Left colon (tissue), 2 donors: Measurements from ENCODE around the gene TMEM52. TPM values are rescaled to one million over a fixed set of nuclear protein-coding genes. Genes with fewer than 3 reads are reported as not detected.

Source experiments
- ATAC-seq: fragments of 200-7000 bp; cut with Tn5 transposase; one replicate; pipeline ENCODE4 v1.9.1; 2020; ENCODE audit warnings: mild to moderate bottlenecking, moderate library complexity
- DNase-seq, 2 donors: peaks; one replicate each; pipeline ENCODE4 v3.0.0-alpha.2; 2020
- intact Hi-C, 2 donors: fragments of 100-400 bp; cut with DNase I in 1 of 2; cut with micrococcal nuclease in 1 of 2; formaldehyde crosslinking; loops; one replicate each; pipeline versions ENCODE4 v1.11.2 to v1.14.0; 2022; cut with DNase I, micrococcal nuclease
- long read RNA-seq: library from polyadenylated mRNA; unstranded; transcript quantifications from one replicate; pipeline ENCODE4 v2.0.0, GENCODE V29; 2021
- total RNA-seq, 2 donors: library from RNA; stranded (reverse); fragmentation: NEBNext Ultra II Directional; extraction: Animal tissue kit (Norgen Biotek cat#: 25700); gene quantifications; one replicate each; pipeline ENCODE4 v1.2.1, GENCODE V29; 2021
- donor health status: DM: no; HTN: no; CAD: no.
- donor health status: DM: yes; HTN: yes; CAD: no.

TMEM52 gene
- total RNA-seq = 1 to 10 TPM; 4.1 to 4.3 TPM
- long read RNA-seq, partial matches to known transcripts = 0 of 6 reads
- long read RNA-seq, other reads (novel, unspliced or antisense) = 1 of 6 reads

GRCh38 chr1:1918901-1919303 lies at the start of gene TMEM52:
Gene TMEM52 (minus strand): TSS chr1:1919279. CDS start chr1:1919265, 14 bp downstream.
- ATAC-seq (peak; percentile 38), DNase-seq (peak in 1 of 2 donors; percentile 83)
- intact Hi-C loops = no loop called here

GRCh38 chr1:1967879-1968278 lies 48.8 kb upstream of the TMEM52 start:
- intact Hi-C loops = loop anchor here in 1 of 2 donors (10.0 kb wide), 1 partner anchor 67 kb away; no protein-coding TSS in a partner anchor

DNA sequence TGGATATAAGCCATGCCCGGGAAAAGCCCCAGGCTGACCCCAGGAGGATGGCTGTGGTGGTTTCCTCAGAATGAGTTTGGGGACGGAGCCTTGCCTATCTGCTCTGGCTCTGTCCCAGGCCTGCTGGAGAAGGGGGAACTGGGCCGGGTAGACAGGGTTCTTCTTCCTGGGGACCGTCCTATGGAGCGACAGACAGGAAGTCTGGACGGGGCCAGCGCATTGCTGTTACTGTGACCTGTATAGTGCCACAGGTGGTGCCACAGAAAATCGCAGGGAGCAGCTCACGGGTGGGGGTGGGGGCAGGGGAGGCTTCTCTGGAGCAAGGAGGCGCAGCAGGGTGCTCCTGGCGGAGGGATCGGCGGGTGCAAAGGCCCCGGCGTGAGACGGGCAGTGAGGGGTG lies 48.1 kb upstream of the TMEM52 start:
- intact Hi-C loops = loop anchor here in 1 of 2 donors (10.0 kb wide), 1 partner anchor 68 kb away; no protein-coding TSS in a partner anchor
- DNase-seq (no peak), ATAC-seq (no peak)

More at GRCh38 chr1:1967879-1968278, 48.8 kb upstream of the TMEM52 start:
- ATAC-seq (no peak), DNase-seq (no peak)

DNA sequence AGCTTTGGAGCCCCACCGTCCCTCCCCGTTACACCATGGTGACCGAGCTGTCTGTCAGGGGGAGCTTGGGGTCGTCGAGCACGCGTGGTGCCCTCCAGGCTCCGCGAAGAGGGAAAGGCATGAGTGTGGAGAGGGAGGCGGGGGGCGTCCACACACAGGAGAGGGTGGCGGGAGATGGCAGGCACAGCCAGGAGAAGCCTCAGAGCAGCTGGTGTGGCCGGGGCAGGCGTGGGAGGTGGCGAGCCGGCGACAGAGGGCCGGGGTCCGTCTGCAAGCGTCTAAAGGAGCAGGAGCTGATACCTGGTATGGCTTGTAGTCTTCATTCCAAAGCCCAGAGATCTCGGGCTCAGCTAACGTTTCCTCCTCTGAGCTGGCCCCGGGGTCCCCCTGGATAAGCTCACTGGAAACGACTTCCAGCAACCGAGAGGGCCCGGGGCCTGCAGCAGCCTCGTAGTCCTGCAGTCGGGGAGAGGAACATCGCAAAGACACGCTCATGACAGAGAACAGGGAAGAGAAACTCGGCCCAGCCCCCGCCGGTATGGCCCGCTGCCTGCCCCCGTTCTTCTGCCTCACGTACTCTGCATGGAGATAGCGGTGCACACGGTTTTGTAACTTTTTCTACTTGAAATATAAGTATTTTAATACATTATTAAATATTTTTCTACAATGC lies 47.1 kb upstream of the TMEM52 start:
- no peak for DNase-seq
- intact Hi-C loops = loop anchor here in 1 of 2 donors (10.0 kb wide), 1 partner anchor 69 kb away; no protein-coding TSS in a partner anchor
- ATAC-seq = no peak

GRCh38 chr1:1965546-1965945 lies 46.5 kb upstream of the TMEM52 start:
- ATAC-seq (no peak), DNase-seq (no peak)
- intact Hi-C loops = loop anchor here in 1 of 2 donors (10.0 kb wide), 1 partner anchor 69 kb away; no protein-coding TSS in a partner anchor

GRCh38 chr1:1964811-1965210 lies 45.7 kb upstream of the TMEM52 start:
- intact Hi-C loops = loop anchor here in 1 of 2 donors (10.0 kb wide), 1 partner anchor 70 kb away; no protein-coding TSS in a partner anchor
- no peak for DNase-seq
- ATAC-seq = no peak

DNA sequence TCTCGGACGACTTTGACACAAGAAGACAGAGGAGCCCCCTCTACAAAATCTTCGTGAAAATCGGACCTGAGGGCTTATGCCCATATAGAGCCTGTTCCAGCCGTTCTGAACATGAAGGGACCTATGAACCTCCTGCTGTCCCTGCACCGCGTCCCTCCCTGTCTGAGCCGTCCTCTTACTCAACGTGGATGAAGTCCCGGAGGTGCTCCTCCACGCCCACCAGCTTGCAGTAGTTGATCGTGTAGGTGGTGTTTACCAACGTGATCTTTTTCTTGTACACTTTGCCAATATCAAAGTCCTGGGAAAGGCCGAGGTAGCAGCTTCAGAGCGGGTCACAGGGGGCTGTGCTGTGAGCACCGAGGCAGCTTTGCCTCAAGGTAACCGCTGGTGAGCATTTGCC lies 44.5 kb upstream of the TMEM52 start:
- DNase-seq (no peak), ATAC-seq (no peak)
- intact Hi-C loops = loop anchor here in 1 of 2 donors (10.0 kb wide), 1 partner anchor 71 kb away; no protein-coding TSS in a partner anchor

DNA sequence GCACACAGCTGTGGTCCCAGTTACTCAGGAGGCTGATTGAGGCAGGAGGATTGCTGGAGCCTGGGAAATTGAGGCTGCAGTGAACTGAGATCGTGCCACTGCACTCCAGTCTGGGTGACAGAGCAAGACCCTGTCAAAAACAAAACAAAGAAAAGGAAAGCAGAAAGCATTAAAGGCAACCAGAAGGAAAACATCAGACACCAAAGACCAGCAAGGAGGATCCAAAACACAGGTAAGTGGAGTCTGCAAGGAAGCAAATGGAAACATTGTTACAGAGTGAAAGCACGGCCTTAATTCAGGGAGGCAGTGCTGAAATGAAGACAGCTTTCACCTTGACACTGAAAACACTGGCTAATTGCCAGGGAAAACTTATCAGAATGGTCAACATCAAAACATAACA lies 43.7 kb upstream of the TMEM52 start:
- no peak for ATAC-seq
- intact Hi-C loops = loop anchor here in 1 of 2 donors (10.0 kb wide), 1 partner anchor 72 kb away; no protein-coding TSS in a partner anchor
- no peak for DNase-seq

DNA sequence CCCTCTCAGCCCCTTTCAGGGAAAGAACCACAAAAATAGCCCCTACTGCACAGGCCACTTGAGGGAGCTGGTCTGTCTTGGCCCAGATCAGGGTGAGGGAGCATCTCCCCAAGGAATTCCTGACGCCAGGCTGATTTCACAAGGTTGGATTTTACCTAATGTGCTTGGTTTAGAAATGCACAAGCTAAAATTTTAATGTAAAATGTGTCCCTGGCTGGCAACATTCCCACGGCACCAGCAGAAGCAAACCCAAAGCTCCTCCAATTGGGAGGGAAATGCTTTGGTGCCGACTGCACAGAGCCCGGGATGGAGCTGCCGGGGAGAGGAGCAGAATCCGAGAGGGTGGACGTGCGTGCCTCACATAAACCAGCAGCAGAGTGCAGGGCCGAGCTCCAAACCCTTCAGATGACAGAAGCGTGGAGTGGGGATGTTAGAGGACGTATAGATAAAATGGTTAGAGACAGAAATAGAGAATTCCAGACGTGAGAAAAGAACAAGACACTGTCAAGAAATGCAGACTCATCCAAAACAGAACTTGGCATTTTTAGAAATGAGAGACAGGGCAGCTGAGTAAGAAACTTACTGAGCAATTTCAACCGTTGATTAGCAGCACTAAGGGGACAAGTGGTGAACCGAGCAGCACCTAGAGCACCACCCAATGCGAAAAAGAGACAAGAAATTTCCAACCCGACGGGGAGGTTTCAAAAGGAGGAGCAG lies 41.6 kb upstream of the TMEM52 start:
- DNase-seq = no peak
- intact Hi-C loops = loop anchor here in 1 of 2 donors (10.0 kb wide), 1 partner anchor 74 kb away; no protein-coding TSS in a partner anchor
- ATAC-seq = no peak

- DNase-seq (peak; percentile 60 to 86), ATAC-seq (peak; percentile 96)
- intact Hi-C loops = loop anchor here in 1 of 2 donors (10.0 kb wide), 1 partner anchor 75 kb away; no protein-coding TSS in a partner anchor
Measured at GRCh38 chr1:1959840-1960479, 40.9 kb upstream of the TMEM52 start.

- ATAC-seq (no peak), DNase-seq (no peak)
- intact Hi-C loops = no loop called here
Measured at GRCh38 chr1:1959459-1959839, 40.4 kb upstream of the TMEM52 start.

- intact Hi-C loops = no loop called here
- ATAC-seq = no peak
- DNase-seq = no peak
Measured at GRCh38 chr1:1958071-1958541, 39.0 kb upstream of the TMEM52 start.

DNA sequence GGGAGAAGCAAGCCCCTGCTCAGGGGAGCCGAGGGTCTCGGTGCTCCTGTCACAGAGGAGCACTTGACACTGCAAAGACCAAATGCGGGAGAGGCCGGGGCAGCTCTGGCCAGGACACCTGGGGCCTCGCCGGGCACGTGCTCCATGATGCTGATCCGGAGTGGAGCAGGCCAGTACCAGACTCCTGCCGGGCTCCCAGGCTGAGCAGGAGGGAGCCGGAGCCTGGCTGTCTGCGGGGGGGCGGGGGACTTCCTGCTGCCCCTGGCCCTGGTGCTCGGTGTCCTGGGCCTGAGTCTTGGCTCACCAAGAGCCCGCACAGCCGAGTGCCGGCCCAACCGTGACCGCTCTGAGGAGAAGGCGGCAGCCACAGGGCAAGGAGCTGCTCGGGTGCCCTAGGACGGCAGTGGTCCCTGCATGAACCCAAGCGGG lies 38.5 kb upstream of the TMEM52 start:
- intact Hi-C loops = no loop called here
- ATAC-seq = no peak
- no peak for DNase-seq

DNA sequence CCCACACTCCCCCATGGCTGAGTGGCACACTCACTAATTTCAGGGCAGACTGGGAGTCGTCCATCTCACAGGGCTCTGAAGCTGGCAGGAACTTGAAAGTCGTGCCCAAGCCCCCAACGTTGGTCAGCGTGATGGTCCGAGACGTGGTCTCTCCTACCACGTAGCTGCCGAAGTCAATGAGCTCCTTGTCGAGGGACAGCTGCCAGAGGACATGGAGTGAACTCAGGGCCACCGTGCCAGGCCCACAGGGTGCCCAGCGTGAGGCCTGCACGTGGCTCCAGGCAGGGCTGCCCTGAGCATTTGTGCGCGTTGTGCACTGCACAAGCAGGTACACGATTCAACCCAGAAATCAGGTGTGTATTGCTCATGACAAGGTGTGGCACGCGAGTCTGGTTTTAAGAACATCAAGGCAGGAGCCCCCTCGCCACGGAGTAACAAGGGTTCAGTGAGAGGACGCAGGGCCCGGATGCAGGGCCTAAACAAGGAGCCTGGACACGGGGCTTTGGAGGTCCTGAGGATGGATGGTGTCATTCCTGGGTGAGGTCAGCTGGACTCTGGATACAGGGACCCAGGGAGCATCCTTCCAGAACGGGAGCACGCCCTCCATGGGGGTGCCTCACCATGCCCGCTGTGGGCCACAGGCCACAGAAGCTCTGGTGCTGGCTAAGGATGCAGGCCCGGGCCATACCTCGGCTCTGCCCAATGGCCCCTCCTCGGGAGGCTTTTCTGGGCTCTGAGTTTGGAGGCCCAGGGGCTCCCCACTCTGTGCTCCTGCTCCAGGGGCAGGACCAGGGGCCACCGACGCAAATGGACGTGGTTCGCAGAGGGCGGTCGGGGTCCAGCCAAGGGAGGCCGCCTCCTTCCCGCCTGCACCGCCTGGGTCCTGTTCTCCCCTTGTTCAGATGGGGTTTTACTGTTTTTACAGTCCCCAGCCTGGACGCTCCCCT lies 37.8 kb upstream of the TMEM52 start:
- DNase-seq = no peak
- intact Hi-C loops = no loop called here
- no peak for ATAC-seq

DNA sequence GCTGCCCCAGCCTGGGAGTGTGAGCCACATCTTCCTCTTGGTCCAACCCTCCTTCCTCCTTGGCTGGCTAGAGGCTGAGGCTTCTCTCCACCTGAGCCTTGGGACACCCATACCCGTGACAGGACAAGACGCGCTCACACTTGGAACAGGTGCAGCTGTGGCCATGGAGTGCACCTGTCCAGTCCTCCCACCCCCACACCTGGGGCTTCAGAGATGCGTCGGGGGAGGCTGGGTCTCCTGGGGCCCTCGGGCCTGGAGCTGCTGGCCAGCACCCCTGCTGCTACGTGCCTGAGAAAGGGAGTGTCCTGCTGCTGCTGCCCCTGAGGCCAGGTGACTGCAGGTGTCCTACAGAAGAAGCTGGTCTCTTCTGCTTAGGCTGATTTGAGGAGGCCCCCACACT lies 37.0 kb upstream of the TMEM52 start:
- DNase-seq (no peak), ATAC-seq (no peak)
- intact Hi-C loops = no loop called here

DNA sequence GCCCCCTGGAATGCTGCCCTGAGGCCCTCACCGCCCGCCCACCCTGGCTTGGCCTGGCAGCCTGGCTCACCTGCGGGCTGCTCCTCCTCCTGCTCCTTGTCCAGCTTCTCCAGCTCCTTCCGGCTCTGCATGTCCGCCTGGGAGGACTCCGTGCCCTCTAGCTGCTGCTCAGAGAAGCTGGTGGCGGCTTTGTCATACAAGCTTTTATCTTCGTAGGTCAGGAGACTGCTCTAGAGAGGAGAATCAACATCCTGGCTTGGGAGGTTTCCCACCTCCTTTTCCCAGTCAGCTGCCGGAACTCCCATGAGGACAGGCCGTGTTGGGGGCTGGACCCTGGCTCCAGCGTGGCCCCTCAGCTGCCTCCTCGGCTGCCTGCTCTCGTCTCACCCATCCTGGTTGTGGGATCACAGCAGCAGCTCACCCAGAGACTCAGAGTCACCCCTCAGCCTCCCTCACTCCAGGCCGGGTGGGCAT lies 36.6 kb upstream of the TMEM52 start:
- no peak for ATAC-seq
- no peak for DNase-seq
- intact Hi-C loops = no loop called here

- ATAC-seq (no peak), DNase-seq (no peak)
- intact Hi-C loops = loop anchor here in 1 of 2 donors (5.0 kb wide), 1 partner anchor 87 kb away; no protein-coding TSS in a partner anchor
Measured at GRCh38 chr1:1954831-1955441, 35.9 kb upstream of the TMEM52 start.
